Endothelial cell of umbilical vein (primary cell): ENCODE measurements around the gene IL24. TPM values are rescaled to one million over a fixed set of nuclear protein-coding genes. Genes with fewer than 3 reads are reported as not detected.

Experiments used
- BruUV-seq: library from RNA; stranded (reverse); fragments of 400-500 nt; replicated peaks from 2 replicates; lab custom pipeline; 2021; lab: Mats Ljungman, UMichigan
- CTCF ChIA-PET: fragments of 300-600, 350-600 bp; sonication (Branson Sonifier 250); formaldehyde crosslinking; loops from one replicate; lab custom pipeline; 2021; ENCODE audit warnings: antibody characterized with exemption, inconsistent platforms; lab: Charles Lee
- POLR2A ChIA-PET: fragments of 300-600, 350-600 bp; sonication (Branson Sonifier 250); formaldehyde crosslinking; loops from one replicate; lab custom pipeline; 2021; ENCODE audit warnings: antibody characterized with exemption, inconsistent platforms; lab: Charles Lee
- DNase-seq: peaks from one replicate; pipeline ENCODE4 v3.0.0-alpha.2; 2011; ENCODE audit warnings: low read depth, low spot score
- FAIRE-seq: peaks from 2 replicates; lab custom pipeline; 2011; peaks lifted over from hg19 to GRCh38; lab: Jason Lieb, UNC
- H2AFZ ChIP-seq: 2 replicates; pipeline ENCODE4 v1.6.0; 2012; ENCODE audit warnings: low read depth, low read length, control low read depth, inconsistent platforms
- H3K27ac ChIP-seq: 2 replicates; pipeline ENCODE4 v1.5.1; 2011; ENCODE audit warnings: low read depth, mild to moderate bottlenecking, control low read depth, low read length, moderate library complexity; ENCODE audit not compliant: insufficient read depth
- H3K27me3 ChIP-seq, 2 experiments: 2 replicates each; pipeline versions ENCODE4 v1.6.0 to v1.6.1; 2011; ENCODE audit warnings: low read length in 2 of 2, mixed read lengths in 1 of 2; ENCODE audit not compliant: control insufficient read depth in 2 of 2, insufficient read depth in 2 of 2
- H3K36me3 ChIP-seq, 2 experiments: 2 replicates in 1 of 2; 3 replicates in 1 of 2; pipeline ENCODE4 v1.5.1; 2011; ENCODE audit warnings: low read length in 2 of 2, mild to moderate bottlenecking in 1 of 2, moderate library complexity in 1 of 2; ENCODE audit not compliant: control insufficient read depth in 2 of 2, insufficient read depth in 2 of 2; ENCODE audit errors: extremely low read depth in 1 of 2
- H3K4me1 ChIP-seq: 3 replicates; pipeline ENCODE4 v1.5.1; 2011; ENCODE audit warnings: mild to moderate bottlenecking, low read length; ENCODE audit not compliant: control insufficient read depth, insufficient read depth; ENCODE audit errors: extremely low read depth
- H3K4me2 ChIP-seq: 2 replicates; pipeline ENCODE4 v1.6.1; 2011; ENCODE audit warnings: low read length, control low read depth, mixed read lengths; ENCODE audit not compliant: insufficient read depth
- H3K4me3 ChIP-seq, 3 experiments: fragments of 200-600 bp in 1 of 3; sonication (generic), shearing (Covaris generic) in 1 of 3; replicated peaks in 1 of 3; 2 replicates each; pipeline ENCODE4 v1.5.1; 2011 to 2016; ENCODE audit warnings: control low read depth in 3 of 3, low read length in 3 of 3, mild to moderate bottlenecking in 2 of 3, inconsistent platforms in 1 of 3, low read depth in 1 of 3, moderate library complexity in 1 of 3; ENCODE audit not compliant: insufficient read depth in 1 of 3
- H3K79me2 ChIP-seq: 2 replicates; pipeline ENCODE4 v1.6.0; 2012; ENCODE audit warnings: low read length, inconsistent platforms; ENCODE audit not compliant: control insufficient read depth, insufficient read depth
- H3K9ac ChIP-seq: replicated peaks from 2 replicates; pipeline ENCODE3; 2011; ENCODE audit warnings: low read length, control low read depth; ENCODE audit not compliant: insufficient read depth; ENCODE audit errors: extremely low read depth
- H3K9me1 ChIP-seq: replicated peaks from 3 replicates; pipeline ENCODE4 v1.6.0; 2011; ENCODE audit warnings: mild to moderate bottlenecking, low read length; ENCODE audit not compliant: control insufficient read depth, insufficient read depth; ENCODE audit errors: extremely low read depth
- H3K9me3 ChIP-seq: replicated peaks from 2 replicates; pipeline ENCODE4 v1.5.1; 2012; ENCODE audit warnings: low read length, inconsistent platforms; ENCODE audit not compliant: control insufficient read depth, insufficient read depth
- H4K20me1 ChIP-seq: replicated peaks from 2 replicates; pipeline ENCODE3; 2011; ENCODE audit warnings: mild to moderate bottlenecking, low read length; ENCODE audit not compliant: control insufficient read depth, insufficient read depth; ENCODE audit errors: extremely low read depth
- CTCF ChIP-seq, 2 donors: IDR thresholded peaks; 1 replicate in 1 of 2; 2 replicates in 1 of 2; pipeline ENCODE4 v1.5.1; 2011; ENCODE audit warnings: low read length in 2 of 2, mild to moderate bottlenecking in 2 of 2, moderate library complexity in 2 of 2, control low read depth in 1 of 2, inconsistent platforms in 1 of 2, low read depth in 1 of 2; ENCODE audit not compliant: insufficient read depth in 1 of 2; ENCODE audit errors: extremely low read depth in 1 of 2
- EZH2 ChIP-seq: IDR thresholded peaks from 2 replicates; pipeline ENCODE4 v1.6.1; 2012; ENCODE audit warnings: borderline replicate concordance, low read depth, mild to moderate bottlenecking, moderate library complexity, low read length, inconsistent platforms; ENCODE audit not compliant: severe bottlenecking
- FOS ChIP-seq: IDR thresholded peaks from 2 replicates; pipeline ENCODE4 v1.6.1; 2011; ENCODE audit warnings: mild to moderate bottlenecking, low read length, moderate library complexity, borderline replicate concordance; ENCODE audit not compliant: insufficient read depth
- GATA2 ChIP-seq: IDR thresholded peaks from 2 replicates; pipeline ENCODE4 v1.7.0; 2011; ENCODE audit warnings: low read depth, mild to moderate bottlenecking, moderate library complexity, mixed read lengths, low read length; ENCODE audit not compliant: insufficient read length, insufficient read depth
- JUN ChIP-seq: IDR thresholded peaks from 2 replicates; pipeline ENCODE4 v1.6.1; 2011; ENCODE audit warnings: borderline replicate concordance, low read depth; ENCODE audit not compliant: insufficient read length, insufficient read depth
- MYC ChIP-seq: IDR thresholded peaks from one replicate; pipeline ENCODE4 v1.6.1; 2011; ENCODE audit warnings: mild to moderate bottlenecking, low read depth, low read length
- POLR2A ChIP-seq: IDR thresholded peaks from 2 replicates; pipeline ENCODE4 v1.6.1; 2012; ENCODE audit warnings: low read depth, mild to moderate bottlenecking, control low read depth, low read length
- POLR2AphosphoS5 ChIP-seq: IDR thresholded peaks from 2 replicates; pipeline ENCODE4 v1.6.1; 2012; ENCODE audit warnings: low read depth, mild to moderate bottlenecking, control low read depth, low read length, moderate library complexity; ENCODE audit not compliant: insufficient read depth
- dilution Hi-C: fragments of 300-500 bp; cut with MboI; formaldehyde crosslinking; loops from one replicate; pipeline ENCODE4 v1.15.0; 2019; ENCODE audit warnings: low sequenced_read_pairs; ENCODE audit not compliant: extremely low pct_ligation_motif_present
- intact Hi-C: fragments of 100-400 bp; cut with micrococcal nuclease; formaldehyde crosslinking; loops from one replicate; pipeline ENCODE4 v1.10.0; 2022
- polyA plus RNA-seq, 4 experiments: library from polyadenylated mRNA; depleted of rRNA in 3 of 4; stranded (reverse) in 3 of 4; unstranded in 1 of 4; fragments of >200 nt; gene quantifications; 2 replicates each; pipeline versions ENCODE4 v1.2.1 to v1.2.3, GENCODE V29; 2011 to 2012; ENCODE audit warnings: missing spikeins in 1 of 4
- total RNA-seq: library from RNA; stranded (reverse); gene quantifications from 2 replicates; pipeline ENCODE4 v1.2.3, GENCODE V29; 2021
- TF ChIP-seq, protein P1 (sequence below): IDR thresholded peaks from 2 replicates; pipeline ENCODE4 v1.6.1; 2011; ENCODE audit not compliant: insufficient read depth, insufficient read length

Gene IL24
- total and polyA plus RNA-seq, 2 donors (not counting 3 experiments of a cell fraction or from before 2014, with no cell fraction given): not detected

- FAIRE-seq (no peak), DNase-seq (no peak)
- Histone ChIP-seq H3K4me2 (no peak overlapping the region), H3K9me1 (no peaks in the 10 kb centered on the region), H4K20me1 (no peaks in the 10 kb centered on the region), H3K4me1 (no peaks in the 10 kb centered on the region), H3K27me3 (no peaks in the 10 kb centered on the region), H3K9me3 (no peaks in the 10 kb centered on the region), H3K36me3 (no peaks in the 10 kb centered on the region), H3K79me2 (no peaks in the 10 kb centered on the region), H3K27ac (no peak overlapping the region), H2AFZ (no peak overlapping the region), H3K9ac (no peak overlapping the region), H3K4me3 (no peak overlapping the region)
- TF ChIP-seq MYC: no peak
- no peak for TF ChIP-seq FOS
- TF ChIP-seq POLR2A: no peak
- TF ChIP-seq, protein P1, sequence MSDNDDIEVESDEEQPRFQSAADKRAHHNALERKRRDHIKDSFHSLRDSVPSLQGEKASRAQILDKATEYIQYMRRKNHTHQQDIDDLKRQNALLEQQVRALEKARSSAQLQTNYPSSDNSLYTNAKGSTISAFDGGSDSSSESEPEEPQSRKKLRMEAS: no peak
- no peak for TF ChIP-seq EZH2
- TF ChIP-seq GATA2: no peak
- TF ChIP-seq POLR2AphosphoS5: no peak
- no peak for TF ChIP-seq JUN
- TF ChIP-seq CTCF (IDR thresholded peaks at IDR 0.05; ENCODE audit: extremely low read depth in 1 of 2, insufficient read depth in 1 of 2, low read depth in 1 of 2, low read length in 2 of 2): no peak
- ChIA-PET POLR2A (no interaction called here), CTCF (interaction anchor here (1.5 kb wide), 1 partner anchor 9 kb away, joined by 3 read pairs; no protein-coding TSS in a partner anchor)
- dilution Hi-C loops (no loop called here), intact Hi-C loops (no loop called here)
- BruUV-seq: no TSS peak
Measured at GRCh38 chr1:206940588-206940936, 43.3 kb downstream of the IL24 start.
